Glomerular visceral epithelial cell (primary cell): ENCODE data around the gene COMMD10.
"Not testable (repeated sequence)": the region's sequence is repeated elsewhere in the genome, so short reads cannot be mapped to it uniquely, and the experiment has no call there.

Experiments used
- DNase-seq: peaks from one replicate; pipeline ENCODE4 v3.0.0-alpha.2; 2016; ENCODE audit errors: extremely low spot score

COMMD10 gene

GRCh38 chr5:116084871-116085715, at the start of gene COMMD10:
Gene COMMD10 (plus strand): TSS chr5:116085025.
- DNase-seq: peak; percentile 86

GRCh38 chr5:116035123-116035522, 49.7 kb upstream of the COMMD10 start:
- DNase-seq: peak; percentile 84

- DNase-seq: no peak
Measured at GRCh38 chr5:116037236-116037822, 47.5 kb upstream of the COMMD10 start.

- no peak for DNase-seq
Measured at GRCh38 chr5:116038817-116039216, 46.0 kb upstream of the COMMD10 start.

GRCh38 chr5:116042375-116042774, 42.5 kb upstream of the COMMD10 start:
- DNase-seq: no peak

GRCh38 chr5:116044073-116044472, 40.8 kb upstream of the COMMD10 start:
- no peak for DNase-seq

- DNase-seq: peak; percentile 32
Measured at GRCh38 chr5:116045821-116046220, 39.0 kb upstream of the COMMD10 start.

GRCh38 chr5:116046261-116046660, 38.6 kb upstream of the COMMD10 start:
- no peak for DNase-seq

- DNase-seq: no peak
Measured at GRCh38 chr5:116046823-116047222, 38.0 kb upstream of the COMMD10 start.

GRCh38 chr5:116058346-116058936, 26.4 kb upstream of the COMMD10 start:
- DNase-seq: no peak

- DNase-seq: no peak
Measured at GRCh38 chr5:116062352-116062751, 22.5 kb upstream of the COMMD10 start.

- DNase-seq: no peak
Measured at GRCh38 chr5:116063950-116064349, 20.9 kb upstream of the COMMD10 start.

- peak; percentile 63 for DNase-seq
Measured at GRCh38 chr5:116068028-116068632, 16.7 kb upstream of the COMMD10 start.

GRCh38 chr5:116071211-116071610, 13.6 kb upstream of the COMMD10 start:
- no peak for DNase-seq

- DNase-seq: no peak
Measured at GRCh38 chr5:116075191-116075831, 9.5 kb upstream of the COMMD10 start.

GRCh38 chr5:116076496-116076895, 8.3 kb upstream of the COMMD10 start:
- no peak for DNase-seq

- DNase-seq: no peak
Measured at GRCh38 chr5:116078199-116078598, 6.6 kb upstream of the COMMD10 start.

- peak; percentile 47 for DNase-seq
Measured at GRCh38 chr5:116084287-116084691, 536 bp upstream of the COMMD10 start.

GRCh38 chr5:116086309-116086708, 1.5 kb downstream of the COMMD10 start:
- not testable (repeated sequence) for DNase-seq

GRCh38 chr5:116088062-116088461, 3.2 kb downstream of the COMMD10 start:
- DNase-seq: no peak

GRCh38 chr5:116090302-116090701, 5.5 kb downstream of the COMMD10 start:
- DNase-seq: no peak

GRCh38 chr5:116091416-116091815, 6.6 kb downstream of the COMMD10 start:
- DNase-seq: no peak
